Limb (tissue), 2 donors: ENCODE measurements around the gene RAB1A.

Experiments used
- DNase-seq, 2 donors: peaks; one replicate each; pipeline ENCODE4 v3.0.0-alpha.2; 2016; ENCODE audit errors: extremely low spot score in 2 of 2

Gene RAB1A

GRCh38 chr2:65061910-65062339 lies 68.0 kb downstream of the RAB1A start:
- DNase-seq = no peak

- no peak for DNase-seq
Observed at GRCh38 chr2:65061146-65061909, 68.6 kb downstream of the RAB1A start.

- DNase-seq = no peak
Observed at GRCh38 chr2:65059071-65059470, 70.8 kb downstream of the RAB1A start.

- DNase-seq = no peak
Observed at GRCh38 chr2:65057391-65058052, 72.4 kb downstream of the RAB1A start.

GRCh38 chr2:65057054-65057375 lies 72.9 kb downstream of the RAB1A start:
- no peak for DNase-seq

GRCh38 chr2:65056215-65057053 lies 73.5 kb downstream of the RAB1A start, which contains the start of gene CEP68:
Gene CEP68 (plus strand): TSS chr2:65056416. CDS start chr2:65069445, 13,029 bp downstream.
- peak; percentile 97 to 98 for DNase-seq

- peak in 1 of 2 donors; percentile 33 for DNase-seq
Observed at GRCh38 chr2:65055422-65056214, 74.3 kb downstream of the RAB1A start.

GRCh38 chr2:65054749-65055421 lies 75.0 kb downstream of the RAB1A start:
- no peak for DNase-seq

GRCh38 chr2:65053199-65053598 lies 76.7 kb downstream of the RAB1A start:
- DNase-seq = no peak

- no peak for DNase-seq
Observed at GRCh38 chr2:65050931-65051330, 79.0 kb downstream of the RAB1A start.

GRCh38 chr2:65049010-65049639 lies 80.8 kb downstream of the RAB1A start:
- no peak for DNase-seq

GRCh38 chr2:65046633-65047407 lies 83.1 kb downstream of the RAB1A start:
- no peak for DNase-seq

GRCh38 chr2:65045651-65046050 lies 84.3 kb downstream of the RAB1A start:
- no peak for DNase-seq

GRCh38 chr2:65044097-65044735 lies 85.7 kb downstream of the RAB1A start:
- no peak for DNase-seq

GRCh38 chr2:65043001-65043400 lies 86.9 kb downstream of the RAB1A start:
- no peak for DNase-seq

GRCh38 chr2:65040400-65041261 lies 89.3 kb downstream of the RAB1A start:
- DNase-seq = peak; percentile 81

GRCh38 chr2:65039640-65040039 lies 90.3 kb downstream of the RAB1A start:
- no peak for DNase-seq

- no peak for DNase-seq
Observed at GRCh38 chr2:65037178-65037577, 92.7 kb downstream of the RAB1A start.
